HepG2 (cell line): Measurements from ENCODE around the gene DNM1L. TPM values are rescaled to one million over a fixed set of nuclear protein-coding genes. Genes with fewer than 3 reads are reported as not detected.
A peak's percentile ranks its signal among the peaks of the same experiment; 100 is the strongest.

Source experiments
- ADNP ChIP-seq: sonication (generic); formaldehyde crosslinking; IDR thresholded peaks from 2 replicates; pipeline ENCODE4 v1.4.0; 2020; ENCODE audit warnings: missing genetic modification reagents
- CEBPG ChIP-seq: IDR thresholded peaks from 2 replicates; pipeline ENCODE4 v1.6.1; 2016
- IRF2 ChIP-seq: IDR thresholded peaks from 2 replicates; pipeline ENCODE4 v1.6.1; 2018; ENCODE audit warnings: missing genetic modification reagents, missing compliant biosample characterization
- KLF15 ChIP-seq: sonication (generic); formaldehyde crosslinking; IDR thresholded peaks from 2 replicates; pipeline ENCODE4 v1.8.1; 2023; ENCODE audit warnings: borderline replicate concordance, mild to moderate bottlenecking, inconsistent platforms, missing genetic modification reagents, mixed read lengths
- MED8 ChIP-seq: sonication (generic); formaldehyde crosslinking; IDR thresholded peaks from 2 replicates; pipeline ENCODE4 v1.8.1; 2023; ENCODE audit warnings: mild to moderate bottlenecking, missing genetic modification reagents; ENCODE audit not compliant: insufficient replicate concordance
- MXD4 ChIP-seq: IDR thresholded peaks from 2 replicates; pipeline ENCODE4 v1.6.1; 2016; ENCODE audit warnings: mild to moderate bottlenecking, missing biosample characterization, missing genetic modification reagents
- NFKB2 ChIP-seq: sonication (generic); formaldehyde crosslinking; IDR thresholded peaks from 2 replicates; pipeline ENCODE4 v1.4.0; 2020; ENCODE audit warnings: missing genetic modification reagents, borderline replicate concordance
- NR0B2 ChIP-seq: sonication (generic); formaldehyde crosslinking; IDR thresholded peaks from 2 replicates; pipeline ENCODE4 v1.4.0; 2020; ENCODE audit warnings: mild to moderate bottlenecking, missing genetic modification reagents
- PHF8 ChIP-seq: sonication (generic); formaldehyde crosslinking; IDR thresholded peaks from 2 replicates; pipeline ENCODE4 v1.5.0; 2020; ENCODE audit warnings: missing genetic modification reagents
- POLR2G ChIP-seq: fragments of 200-400 bp; formaldehyde crosslinking; IDR thresholded peaks from 2 replicates; pipeline ENCODE4 v1.6.1; 2018; ENCODE audit warnings: mild to moderate bottlenecking, low read depth, low read length, moderate library complexity
- SMARCC2 ChIP-seq: fragments of 450-650 bp; IDR thresholded peaks from 2 replicates; pipeline ENCODE4 v1.6.1; 2017; ENCODE audit warnings: antibody characterized with exemption, mild to moderate bottlenecking
- SNAI1 ChIP-seq: sonication (generic); formaldehyde crosslinking; IDR thresholded peaks from 2 replicates; pipeline ENCODE4 v1.5.0; 2020; ENCODE audit warnings: mild to moderate bottlenecking, missing genetic modification reagents, borderline replicate concordance
- ZBTB4 ChIP-seq: sonication (generic); formaldehyde crosslinking; IDR thresholded peaks from 2 replicates; pipeline ENCODE4 v1.4.0; 2020; ENCODE audit warnings: missing genetic modification reagents, mild to moderate bottlenecking, borderline replicate concordance
- ZBTB49 ChIP-seq: sonication (generic); formaldehyde crosslinking; IDR thresholded peaks from 2 replicates; pipeline ENCODE4 v1.4.0; 2020; ENCODE audit warnings: missing genetic modification reagents, borderline replicate concordance
- ZEB1 ChIP-seq: IDR thresholded peaks from 2 replicates; pipeline ENCODE4 v1.6.1; 2012; ENCODE audit warnings: mild to moderate bottlenecking, low read depth, inconsistent platforms; ENCODE audit not compliant: insufficient replicate concordance
- ZFP36L1 ChIP-seq: sonication (generic); formaldehyde crosslinking; IDR thresholded peaks from 2 replicates; pipeline ENCODE4 v1.8.0; 2022; ENCODE audit warnings: mild to moderate bottlenecking, missing genetic modification reagents, moderate library complexity
- ZNF484 ChIP-seq: sonication (generic); formaldehyde crosslinking; IDR thresholded peaks from 2 replicates; pipeline ENCODE4 v1.5.1; 2020; ENCODE audit warnings: mild to moderate bottlenecking, low read depth, missing genetic modification reagents, borderline replicate concordance
- ZNF670 ChIP-seq: sonication (generic); formaldehyde crosslinking; IDR thresholded peaks from 2 replicates; pipeline ENCODE4 v1.8.0; 2022; ENCODE audit warnings: mild to moderate bottlenecking, missing genetic modification reagents, borderline replicate concordance
- ZNF678 ChIP-seq: sonication (generic); formaldehyde crosslinking; IDR thresholded peaks from 2 replicates; pipeline ENCODE4 v1.4.0; 2020; ENCODE audit warnings: mild to moderate bottlenecking, missing genetic modification reagents
- ZNF710 ChIP-seq: sonication (generic); formaldehyde crosslinking; IDR thresholded peaks from 2 replicates; pipeline ENCODE4 v1.5.0; 2020; ENCODE audit warnings: mild to moderate bottlenecking, missing genetic modification reagents, borderline replicate concordance
- ZNF720 ChIP-seq: sonication (generic); formaldehyde crosslinking; IDR thresholded peaks from 2 replicates; pipeline ENCODE4 v1.4.0; 2020; ENCODE audit warnings: missing genetic modification reagents
- polyA plus RNA-seq, 8 experiments: library from polyadenylated mRNA; depleted of rRNA in 3 of 8; stranded (reverse) in 7 of 8; unstranded in 1 of 8; fragments of >200 nt; fragmentation: Illumina TruSeq in 4 of 8; extraction: Trizol in 4 of 8; gene quantifications; 2 replicates each; pipeline versions ENCODE4 v1.2.1 to v1.2.3, GENCODE V29; 2011 to 2016; ENCODE audit warnings: low read depth in 4 of 8, missing spikeins in 1 of 8, mixed read lengths in 1 of 8; ENCODE audit not compliant: insufficient read depth in 1 of 8
- total RNA-seq, 5 experiments: library from RNA; depleted of rRNA; stranded (reverse); fragments of >200 nt; fragmentation: Illumina TruSeq; extraction: Trizol; gene quantifications; 2 replicates each; pipeline ENCODE4 v1.2.3, GENCODE V29; 2016; ENCODE audit warnings: low read depth in 1 of 5

Gene DNM1L
- total and polyA plus RNA-seq, 2 of the 13 experiments (the other 11 are each of a cell fraction or from before 2014, with no cell fraction given): 35.9 to 65.8 TPM

DNA sequence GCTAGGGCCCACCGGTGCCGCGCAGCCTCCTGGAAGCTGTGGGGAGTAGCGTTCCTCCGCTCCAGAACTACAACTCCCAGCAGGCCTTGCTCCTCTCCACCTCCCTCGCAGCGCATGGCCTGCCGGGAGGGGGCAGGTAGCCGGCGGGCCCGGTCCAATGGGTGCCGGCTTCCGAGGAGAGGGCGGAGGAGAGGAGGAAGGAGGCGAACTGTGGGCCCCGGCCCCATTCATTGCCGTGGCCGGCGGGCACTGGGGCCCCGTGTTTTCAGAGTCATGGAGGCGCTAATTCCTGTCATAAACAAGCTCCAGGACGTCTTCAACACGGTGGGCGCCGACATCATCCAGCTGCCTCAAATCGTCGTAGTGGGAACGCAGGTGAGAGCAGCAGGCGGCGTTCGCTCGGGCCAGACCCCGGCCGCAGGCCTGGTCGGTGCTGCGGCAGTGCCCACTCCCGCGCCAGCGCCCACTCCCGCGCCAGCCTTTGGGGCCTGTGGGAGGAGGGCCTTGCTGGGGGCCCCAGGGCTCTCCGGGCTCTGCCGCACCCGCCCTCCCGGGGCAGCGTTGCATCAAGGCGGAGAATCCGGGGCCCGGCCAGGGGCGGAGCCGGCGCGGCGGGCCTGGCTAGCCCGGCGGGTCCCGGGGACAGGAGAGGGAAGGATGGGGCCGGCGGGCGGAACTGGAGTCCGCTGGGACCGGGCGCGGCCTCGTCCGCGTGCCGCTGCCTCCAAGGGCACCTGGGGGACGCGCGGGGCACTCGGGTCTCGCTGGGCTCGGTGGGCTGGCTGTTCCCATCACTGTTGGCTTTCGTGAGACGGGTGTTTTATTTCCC is at the start of gene DNM1L (continued):
- peak; percentile 73 for TF ChIP-seq ZNF710
- TF ChIP-seq ADNP (CRISPR knock-in tag): no peak
- TF ChIP-seq ZNF678 (CRISPR knock-in tag): peak; percentile 92
- TF ChIP-seq PHF8 (CRISPR knock-in tag): peak; percentile 99
- TF ChIP-seq ZEB1: peak; percentile 39
- TF ChIP-seq NFKB2 (CRISPR knock-in tag): peak; percentile 75; the same call in 1 of the 2 replicates
- peak; percentile 75 for TF ChIP-seq MXD4 (CRISPR knock-in tag)
- peak; percentile 97 for TF ChIP-seq POLR2G
- TF ChIP-seq ZNF720 (CRISPR knock-in tag): no peak
- TF ChIP-seq ZNF484 (CRISPR knock-in tag): no peak; the same call in 1 of the 2 replicates
- no peak for TF ChIP-seq ZBTB4 (CRISPR knock-in tag)
- TF ChIP-seq ZNF670 (CRISPR knock-in tag): no peak
- TF ChIP-seq NR0B2: no peak; the same call in 1 of the 2 replicates
- TF ChIP-seq IRF2: peak; percentile 97
- peak; percentile 41 for TF ChIP-seq MED8 (CRISPR knock-in tag)
- peak; percentile 32; the same call in 1 of the 2 replicates for TF ChIP-seq CEBPG (CRISPR knock-in tag)
- TF ChIP-seq ZBTB49: no peak
- TF ChIP-seq ZFP36L1 (CRISPR knock-in tag): 0 out of 2 replicates have a peak, but pooled peaks have one; percentile 6
- no peak for TF ChIP-seq SMARCC2
- no peak for TF ChIP-seq SNAI1
- TF ChIP-seq KLF15 (CRISPR knock-in tag): peak; percentile 50; the same call in 1 of the 2 replicates
